HepG2 (cell line): ENCODE measurements around the gene PRKAG3. TPM values are rescaled to one million over a fixed set of nuclear protein-coding genes. Genes with fewer than 3 reads are reported as not detected.

Source experiments
- ZNF296 ChIP-seq: sonication (generic); formaldehyde crosslinking; conservative IDR thresholded peaks from 2 replicates; pipeline ENCODE4 v1.5.0; 2020; ENCODE audit warnings: mild to moderate bottlenecking, missing genetic modification reagents
- polyA plus RNA-seq, 8 experiments: library from polyadenylated mRNA; depleted of rRNA in 3 of 8; stranded (reverse) in 7 of 8; unstranded in 1 of 8; fragments of >200 nt; fragmentation: Illumina TruSeq in 4 of 8; extraction: Trizol in 4 of 8; gene quantifications; 2 replicates each; pipeline versions ENCODE4 v1.2.1 to v1.2.3, GENCODE V29; 2011 to 2016; ENCODE audit warnings: low read depth in 4 of 8, missing spikeins in 1 of 8, mixed read lengths in 1 of 8; ENCODE audit not compliant: insufficient read depth in 1 of 8
- total RNA-seq, 5 experiments: library from RNA; depleted of rRNA; stranded (reverse); fragments of >200 nt; fragmentation: Illumina TruSeq; extraction: Trizol; gene quantifications; 2 replicates each; pipeline ENCODE4 v1.2.3, GENCODE V29; 2016; ENCODE audit warnings: low read depth in 1 of 5
- TF ChIP-seq, protein P1 (sequence below): sonication (generic); formaldehyde crosslinking; IDR thresholded peaks from 2 replicates; pipeline ENCODE4 v1.9.0; 2022; ENCODE audit warnings: low read depth, missing genetic modification reagents
- TF ChIP-seq, protein P2 (sequence below): sonication (generic); formaldehyde crosslinking; IDR thresholded peaks from 2 replicates; pipeline ENCODE4 v1.4.0; 2020; ENCODE audit warnings: mild to moderate bottlenecking, missing genetic modification reagents
- TF ChIP-seq, protein P3 (sequence below): sonication (generic); formaldehyde crosslinking; IDR thresholded peaks from 2 replicates; pipeline ENCODE4 v1.4.0; 2020; ENCODE audit warnings: missing genetic modification reagents
- TF ChIP-seq, protein P4 (sequence below): sonication (generic); formaldehyde crosslinking; IDR thresholded peaks from 2 replicates; pipeline ENCODE4 v1.4.0; 2020; ENCODE audit warnings: missing genetic modification reagents, mild to moderate bottlenecking, borderline replicate concordance

PRKAG3 gene
- total and polyA plus RNA-seq, 2 of the 13 experiments (the other 11 are each of a cell fraction or from before 2014, with no cell fraction given), result not detected

DNA sequence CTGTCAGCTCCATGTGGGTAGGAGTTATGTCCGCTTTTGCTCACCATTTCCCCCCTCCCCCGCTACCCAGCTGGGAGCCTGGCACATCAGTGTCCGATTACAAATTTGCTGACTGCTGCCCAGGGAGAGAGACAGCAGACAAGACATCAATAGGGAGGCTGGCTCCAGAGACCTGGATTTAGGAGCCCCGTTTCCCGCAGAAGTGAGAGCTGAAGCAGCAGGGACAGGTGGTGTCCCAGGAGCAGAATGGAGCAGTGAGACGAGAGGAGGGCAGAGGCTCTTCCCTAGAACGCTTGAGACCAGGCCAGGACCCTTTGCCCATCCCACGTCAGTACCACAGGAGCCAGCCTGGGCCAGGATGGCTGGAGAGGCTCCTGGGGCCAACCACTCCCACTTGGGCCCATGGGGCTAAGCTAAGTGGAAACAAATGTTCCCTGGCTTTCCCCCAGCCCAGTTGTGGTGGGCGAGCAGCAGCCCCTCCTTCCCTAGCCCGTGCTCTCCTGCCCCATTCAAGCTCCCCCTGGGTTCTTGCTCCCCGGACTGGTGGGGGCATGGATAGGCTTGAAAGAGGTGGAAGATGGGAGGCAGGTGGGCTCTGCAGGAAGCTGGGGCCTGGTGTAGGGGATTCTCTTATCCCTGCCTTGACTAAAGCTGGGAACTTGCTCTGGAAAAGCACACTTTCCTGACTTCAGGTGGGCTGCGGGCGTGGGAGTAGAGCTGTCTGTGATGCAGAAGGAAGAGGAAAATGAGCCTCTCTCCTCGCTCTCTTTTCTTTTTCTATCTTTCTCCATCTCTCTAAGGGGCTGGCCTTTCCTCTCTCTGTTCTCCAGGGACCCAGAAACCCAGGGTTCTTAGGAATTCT, 23.9 kb upstream of the PRKAG3 start (continued):
- TF ChIP-seq, protein P1, sequence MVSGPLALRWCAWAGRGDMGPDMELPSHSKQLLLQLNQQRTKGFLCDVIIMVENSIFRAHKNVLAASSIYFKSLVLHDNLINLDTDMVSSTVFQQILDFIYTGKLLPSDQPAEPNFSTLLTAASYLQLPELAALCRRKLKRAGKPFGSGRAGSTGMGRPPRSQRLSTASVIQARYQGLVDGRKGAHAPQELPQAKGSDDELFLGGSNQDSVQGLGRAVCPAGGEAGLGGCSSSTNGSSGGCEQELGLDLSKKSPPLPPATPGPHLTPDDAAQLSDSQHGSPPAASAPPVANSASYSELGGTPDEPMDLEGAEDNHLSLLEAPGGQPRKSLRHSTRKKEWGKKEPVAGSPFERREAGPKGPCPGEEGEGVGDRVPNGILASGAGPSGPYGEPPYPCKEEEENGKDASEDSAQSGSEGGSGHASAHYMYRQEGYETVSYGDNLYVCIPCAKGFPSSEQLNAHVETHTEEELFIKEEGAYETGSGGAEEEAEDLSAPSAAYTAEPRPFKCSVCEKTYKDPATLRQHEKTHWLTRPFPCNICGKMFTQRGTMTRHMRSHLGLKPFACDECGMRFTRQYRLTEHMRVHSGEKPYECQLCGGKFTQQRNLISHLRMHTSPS (CRISPR knock-in tag), result no peak
- no peak for TF ChIP-seq ZNF296 (CRISPR knock-in tag)
- TF ChIP-seq, protein P2, sequence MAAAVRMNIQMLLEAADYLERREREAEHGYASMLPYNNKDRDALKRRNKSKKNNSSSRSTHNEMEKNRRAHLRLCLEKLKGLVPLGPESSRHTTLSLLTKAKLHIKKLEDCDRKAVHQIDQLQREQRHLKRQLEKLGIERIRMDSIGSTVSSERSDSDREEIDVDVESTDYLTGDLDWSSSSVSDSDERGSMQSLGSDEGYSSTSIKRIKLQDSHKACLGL (CRISPR knock-in tag), result no peak
- TF ChIP-seq, protein P3, sequence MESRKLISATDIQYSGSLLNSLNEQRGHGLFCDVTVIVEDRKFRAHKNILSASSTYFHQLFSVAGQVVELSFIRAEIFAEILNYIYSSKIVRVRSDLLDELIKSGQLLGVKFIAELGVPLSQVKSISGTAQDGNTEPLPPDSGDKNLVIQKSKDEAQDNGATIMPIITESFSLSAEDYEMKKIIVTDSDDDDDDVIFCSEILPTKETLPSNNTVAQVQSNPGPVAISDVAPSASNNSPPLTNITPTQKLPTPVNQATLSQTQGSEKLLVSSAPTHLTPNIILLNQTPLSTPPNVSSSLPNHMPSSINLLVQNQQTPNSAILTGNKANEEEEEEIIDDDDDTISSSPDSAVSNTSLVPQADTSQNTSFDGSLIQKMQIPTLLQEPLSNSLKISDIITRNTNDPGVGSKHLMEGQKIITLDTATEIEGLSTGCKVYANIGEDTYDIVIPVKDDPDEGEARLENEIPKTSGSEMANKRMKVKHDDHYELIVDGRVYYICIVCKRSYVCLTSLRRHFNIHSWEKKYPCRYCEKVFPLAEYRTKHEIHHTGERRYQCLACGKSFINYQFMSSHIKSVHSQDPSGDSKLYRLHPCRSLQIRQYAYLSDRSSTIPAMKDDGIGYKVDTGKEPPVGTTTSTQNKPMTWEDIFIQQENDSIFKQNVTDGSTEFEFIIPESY (CRISPR knock-in tag), result no peak
- TF ChIP-seq, protein P4, sequence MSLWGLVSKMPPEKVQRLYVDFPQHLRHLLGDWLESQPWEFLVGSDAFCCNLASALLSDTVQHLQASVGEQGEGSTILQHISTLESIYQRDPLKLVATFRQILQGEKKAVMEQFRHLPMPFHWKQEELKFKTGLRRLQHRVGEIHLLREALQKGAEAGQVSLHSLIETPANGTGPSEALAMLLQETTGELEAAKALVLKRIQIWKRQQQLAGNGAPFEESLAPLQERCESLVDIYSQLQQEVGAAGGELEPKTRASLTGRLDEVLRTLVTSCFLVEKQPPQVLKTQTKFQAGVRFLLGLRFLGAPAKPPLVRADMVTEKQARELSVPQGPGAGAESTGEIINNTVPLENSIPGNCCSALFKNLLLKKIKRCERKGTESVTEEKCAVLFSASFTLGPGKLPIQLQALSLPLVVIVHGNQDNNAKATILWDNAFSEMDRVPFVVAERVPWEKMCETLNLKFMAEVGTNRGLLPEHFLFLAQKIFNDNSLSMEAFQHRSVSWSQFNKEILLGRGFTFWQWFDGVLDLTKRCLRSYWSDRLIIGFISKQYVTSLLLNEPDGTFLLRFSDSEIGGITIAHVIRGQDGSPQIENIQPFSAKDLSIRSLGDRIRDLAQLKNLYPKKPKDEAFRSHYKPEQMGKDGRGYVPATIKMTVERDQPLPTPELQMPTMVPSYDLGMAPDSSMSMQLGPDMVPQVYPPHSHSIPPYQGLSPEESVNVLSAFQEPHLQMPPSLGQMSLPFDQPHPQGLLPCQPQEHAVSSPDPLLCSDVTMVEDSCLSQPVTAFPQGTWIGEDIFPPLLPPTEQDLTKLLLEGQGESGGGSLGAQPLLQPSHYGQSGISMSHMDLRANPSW, result no peak
